K562 (cell line): ENCODE measurements around the gene ZSWIM4. TPM values are rescaled to one million over a fixed set of nuclear protein-coding genes. Genes with fewer than 3 reads are reported as not detected.
A peak's percentile ranks its signal among the peaks of the same experiment; 100 is the strongest.

Source experiments
- BRD4 ChIP-seq: fragments of 200-600 bp; sonication (generic); IDR thresholded peaks from 2 replicates; pipeline ENCODE4 v1.6.1; 2017; ENCODE audit warnings: inconsistent platforms
- KDM1A ChIP-seq, 2 experiments: fragments of 450-650 bp; IDR thresholded peaks; 2 replicates each; pipeline ENCODE4 v1.6.1; 2016; ENCODE audit warnings: mild to moderate bottlenecking in 2 of 2
- KLF16 ChIP-seq: IDR thresholded peaks from 2 replicates; pipeline ENCODE4 v1.6.1; 2016; ENCODE audit warnings: antibody characterized with exemption
- NFIC ChIP-seq: fragments of 450-650 bp; IDR thresholded peaks from 2 replicates; pipeline ENCODE4 v1.6.1; 2017; ENCODE audit warnings: mild to moderate bottlenecking, inconsistent platforms
- PHB2 ChIP-seq: fragments of 450-650 bp; IDR thresholded peaks from 2 replicates; pipeline ENCODE4 v1.6.1; 2017; ENCODE audit warnings: low read depth
- SMARCA4 ChIP-seq: fragments of 450-650 bp; IDR thresholded peaks from 2 replicates; pipeline ENCODE4 v1.6.1; 2016
- SUPT5H ChIP-seq: fragments of 450-650 bp; IDR thresholded peaks from 2 replicates; pipeline ENCODE4 v1.6.1; 2016
- ZC3H8 ChIP-seq: fragments of 450-650 bp; IDR thresholded peaks from 2 replicates; pipeline ENCODE4 v1.6.1; 2017
- ZNF165 ChIP-seq: fragments of 250-450 bp; sonication (Bioruptor Pico); IDR thresholded peaks from 2 replicates; pipeline ENCODE4 v1.4.0; 2020; ENCODE audit warnings: borderline replicate concordance
- ZNF347 ChIP-seq: fragments of 450-650 bp; formaldehyde crosslinking; IDR thresholded peaks from 2 replicates; pipeline ENCODE4 v1.4.0; 2020; ENCODE audit warnings: low read depth, mild to moderate bottlenecking, moderate library complexity
- polyA plus RNA-seq, 8 experiments: library from polyadenylated mRNA; depleted of rRNA in 4 of 8; stranded (reverse) in 5 of 8; unstranded in 3 of 8; fragments of >200 nt; fragmentation: Nextera tagmentation in 2 of 8; fragmentation: Illumina TruSeq in 1 of 8; extraction: Ambion mirVana in 2 of 8; extraction: Trizol in 1 of 8; gene quantifications; 2 replicates each; pipeline versions ENCODE4 v1.2.1 to v1.2.3, GENCODE V29; 2011 to 2014; ENCODE audit warnings: inconsistent platforms in 1 of 8, missing spikeins in 1 of 8
- total RNA-seq, 7 experiments: library from RNA; depleted of rRNA in 6 of 7; stranded (reverse); fragments of >200 nt in 6 of 7; fragmentation: Illumina TruSeq in 2 of 7; extraction: Trizol in 2 of 7; gene quantifications; 2 replicates each; pipeline versions ENCODE4 v1.2.1 to v1.2.3, GENCODE V29; 2011 to 2021; ENCODE audit warnings: low replicate concordance in 1 of 7
- TF ChIP-seq, protein P1 (sequence below): fragments of 200-600 bp; sonication (generic); IDR thresholded peaks from one replicate; pipeline ENCODE4 v1.6.1; 2012; ENCODE audit warnings: mild to moderate bottlenecking, low read depth, low read length, inconsistent platforms
- TF ChIP-seq, protein P2 (sequence below): sonication (generic); formaldehyde crosslinking; IDR thresholded peaks from 2 replicates; pipeline ENCODE4 v1.5.0; 2020; ENCODE audit warnings: missing genetic modification reagents
- TF ChIP-seq, protein P3 (sequence below): fragments of 450-650 bp; formaldehyde crosslinking; IDR thresholded peaks from 2 replicates; pipeline ENCODE4 v1.4.0; 2022; ENCODE audit warnings: missing genetic modification characterization
- TF ChIP-seq, protein P4 (sequence below): fragments of 450-650 bp; formaldehyde crosslinking; conservative IDR thresholded peaks from 2 replicates; pipeline ENCODE4 v1.4.0; 2022; ENCODE audit warnings: mild to moderate bottlenecking, missing genetic modification characterization

The ZSWIM4 gene
- total and polyA plus RNA-seq, 9 of the 15 experiments (the other 6 are each of a cell fraction or from before 2014, with no cell fraction given), result 0.25 to 3.7 (median 0.79) TPM; not detected in 2

DNA sequence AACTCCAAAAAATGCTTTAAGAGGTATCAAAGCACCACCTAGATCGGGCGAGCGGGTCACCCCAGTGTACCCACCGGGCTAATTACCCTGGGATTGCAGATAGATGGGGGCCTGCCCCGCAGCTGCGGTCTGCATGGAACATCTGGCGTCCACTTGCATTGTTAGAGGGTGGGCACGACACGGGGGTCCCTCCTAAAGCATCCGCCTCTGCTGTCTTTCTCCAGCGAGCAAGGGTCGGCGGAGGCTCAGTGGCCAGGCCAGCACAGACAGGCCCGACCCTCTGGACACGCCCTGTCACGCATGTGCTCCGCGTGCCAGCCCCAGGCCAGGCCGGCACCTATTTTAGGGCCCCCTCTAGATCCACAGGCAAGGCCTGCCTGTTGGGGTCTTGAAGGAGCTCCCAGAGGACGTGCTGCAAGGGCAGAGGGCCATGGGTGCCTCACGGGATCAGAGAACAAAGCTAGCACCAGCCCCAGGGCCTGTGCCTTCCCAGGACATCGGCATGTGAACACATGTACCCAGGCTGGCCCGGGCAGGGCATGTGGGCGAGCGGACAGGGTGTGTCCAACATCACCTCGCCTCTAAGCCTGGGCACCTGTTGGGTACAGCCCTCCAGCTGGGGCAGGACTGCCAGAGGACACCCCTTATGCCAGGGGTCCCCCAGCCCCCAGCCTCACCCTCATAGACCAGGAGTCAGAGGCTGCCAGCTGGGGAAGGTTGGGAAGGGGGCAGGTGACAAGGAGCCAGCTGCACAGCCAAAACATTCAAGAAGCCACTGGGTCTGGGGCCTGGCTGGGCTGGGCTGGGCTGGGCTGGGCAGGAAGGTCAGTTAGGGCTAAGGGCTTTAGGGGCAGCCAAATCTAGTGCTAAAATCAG lies 46.1 kb downstream of the ZSWIM4 start (continued):
- TF ChIP-seq, protein P1, sequence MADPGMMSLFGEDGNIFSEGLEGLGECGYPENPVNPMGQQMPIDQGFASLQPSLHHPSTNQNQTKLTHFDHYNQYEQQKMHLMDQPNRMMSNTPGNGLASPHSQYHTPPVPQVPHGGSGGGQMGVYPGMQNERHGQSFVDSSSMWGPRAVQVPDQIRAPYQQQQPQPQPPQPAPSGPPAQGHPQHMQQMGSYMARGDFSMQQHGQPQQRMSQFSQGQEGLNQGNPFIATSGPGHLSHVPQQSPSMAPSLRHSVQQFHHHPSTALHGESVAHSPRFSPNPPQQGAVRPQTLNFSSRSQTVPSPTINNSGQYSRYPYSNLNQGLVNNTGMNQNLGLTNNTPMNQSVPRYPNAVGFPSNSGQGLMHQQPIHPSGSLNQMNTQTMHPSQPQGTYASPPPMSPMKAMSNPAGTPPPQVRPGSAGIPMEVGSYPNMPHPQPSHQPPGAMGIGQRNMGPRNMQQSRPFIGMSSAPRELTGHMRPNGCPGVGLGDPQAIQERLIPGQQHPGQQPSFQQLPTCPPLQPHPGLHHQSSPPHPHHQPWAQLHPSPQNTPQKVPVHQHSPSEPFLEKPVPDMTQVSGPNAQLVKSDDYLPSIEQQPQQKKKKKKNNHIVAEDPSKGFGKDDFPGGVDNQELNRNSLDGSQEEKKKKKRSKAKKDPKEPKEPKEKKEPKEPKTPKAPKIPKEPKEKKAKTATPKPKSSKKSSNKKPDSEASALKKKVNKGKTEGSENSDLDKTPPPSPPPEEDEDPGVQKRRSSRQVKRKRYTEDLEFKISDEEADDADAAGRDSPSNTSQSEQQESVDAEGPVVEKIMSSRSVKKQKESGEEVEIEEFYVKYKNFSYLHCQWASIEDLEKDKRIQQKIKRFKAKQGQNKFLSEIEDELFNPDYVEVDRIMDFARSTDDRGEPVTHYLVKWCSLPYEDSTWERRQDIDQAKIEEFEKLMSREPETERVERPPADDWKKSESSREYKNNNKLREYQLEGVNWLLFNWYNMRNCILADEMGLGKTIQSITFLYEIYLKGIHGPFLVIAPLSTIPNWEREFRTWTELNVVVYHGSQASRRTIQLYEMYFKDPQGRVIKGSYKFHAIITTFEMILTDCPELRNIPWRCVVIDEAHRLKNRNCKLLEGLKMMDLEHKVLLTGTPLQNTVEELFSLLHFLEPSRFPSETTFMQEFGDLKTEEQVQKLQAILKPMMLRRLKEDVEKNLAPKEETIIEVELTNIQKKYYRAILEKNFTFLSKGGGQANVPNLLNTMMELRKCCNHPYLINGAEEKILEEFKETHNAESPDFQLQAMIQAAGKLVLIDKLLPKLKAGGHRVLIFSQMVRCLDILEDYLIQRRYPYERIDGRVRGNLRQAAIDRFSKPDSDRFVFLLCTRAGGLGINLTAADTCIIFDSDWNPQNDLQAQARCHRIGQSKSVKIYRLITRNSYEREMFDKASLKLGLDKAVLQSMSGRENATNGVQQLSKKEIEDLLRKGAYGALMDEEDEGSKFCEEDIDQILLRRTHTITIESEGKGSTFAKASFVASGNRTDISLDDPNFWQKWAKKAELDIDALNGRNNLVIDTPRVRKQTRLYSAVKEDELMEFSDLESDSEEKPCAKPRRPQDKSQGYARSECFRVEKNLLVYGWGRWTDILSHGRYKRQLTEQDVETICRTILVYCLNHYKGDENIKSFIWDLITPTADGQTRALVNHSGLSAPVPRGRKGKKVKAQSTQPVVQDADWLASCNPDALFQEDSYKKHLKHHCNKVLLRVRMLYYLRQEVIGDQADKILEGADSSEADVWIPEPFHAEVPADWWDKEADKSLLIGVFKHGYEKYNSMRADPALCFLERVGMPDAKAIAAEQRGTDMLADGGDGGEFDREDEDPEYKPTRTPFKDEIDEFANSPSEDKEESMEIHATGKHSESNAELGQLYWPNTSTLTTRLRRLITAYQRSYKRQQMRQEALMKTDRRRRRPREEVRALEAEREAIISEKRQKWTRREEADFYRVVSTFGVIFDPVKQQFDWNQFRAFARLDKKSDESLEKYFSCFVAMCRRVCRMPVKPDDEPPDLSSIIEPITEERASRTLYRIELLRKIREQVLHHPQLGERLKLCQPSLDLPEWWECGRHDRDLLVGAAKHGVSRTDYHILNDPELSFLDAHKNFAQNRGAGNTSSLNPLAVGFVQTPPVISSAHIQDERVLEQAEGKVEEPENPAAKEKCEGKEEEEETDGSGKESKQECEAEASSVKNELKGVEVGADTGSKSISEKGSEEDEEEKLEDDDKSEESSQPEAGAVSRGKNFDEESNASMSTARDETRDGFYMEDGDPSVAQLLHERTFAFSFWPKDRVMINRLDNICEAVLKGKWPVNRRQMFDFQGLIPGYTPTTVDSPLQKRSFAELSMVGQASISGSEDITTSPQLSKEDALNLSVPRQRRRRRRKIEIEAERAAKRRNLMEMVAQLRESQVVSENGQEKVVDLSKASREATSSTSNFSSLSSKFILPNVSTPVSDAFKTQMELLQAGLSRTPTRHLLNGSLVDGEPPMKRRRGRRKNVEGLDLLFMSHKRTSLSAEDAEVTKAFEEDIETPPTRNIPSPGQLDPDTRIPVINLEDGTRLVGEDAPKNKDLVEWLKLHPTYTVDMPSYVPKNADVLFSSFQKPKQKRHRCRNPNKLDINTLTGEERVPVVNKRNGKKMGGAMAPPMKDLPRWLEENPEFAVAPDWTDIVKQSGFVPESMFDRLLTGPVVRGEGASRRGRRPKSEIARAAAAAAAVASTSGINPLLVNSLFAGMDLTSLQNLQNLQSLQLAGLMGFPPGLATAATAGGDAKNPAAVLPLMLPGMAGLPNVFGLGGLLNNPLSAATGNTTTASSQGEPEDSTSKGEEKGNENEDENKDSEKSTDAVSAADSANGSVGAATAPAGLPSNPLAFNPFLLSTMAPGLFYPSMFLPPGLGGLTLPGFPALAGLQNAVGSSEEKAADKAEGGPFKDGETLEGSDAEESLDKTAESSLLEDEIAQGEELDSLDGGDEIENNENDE, result peak; percentile 50
- TF ChIP-seq KDM1A (IDR thresholded peaks at IDR 0.05) (no peak), SUPT5H (peak; percentile 29; the same call in 1 of the 2 replicates), ZNF165 (CRISPR knock-in tag) (no peak), NFIC (no peak), ZC3H8 (no peak), SMARCA4 (no peak), KLF16 (no peak), PHB2 (no peak), ZNF347 (CRISPR knock-in tag) (no peak), BRD4 (no peak)
- TF ChIP-seq, protein P2, sequence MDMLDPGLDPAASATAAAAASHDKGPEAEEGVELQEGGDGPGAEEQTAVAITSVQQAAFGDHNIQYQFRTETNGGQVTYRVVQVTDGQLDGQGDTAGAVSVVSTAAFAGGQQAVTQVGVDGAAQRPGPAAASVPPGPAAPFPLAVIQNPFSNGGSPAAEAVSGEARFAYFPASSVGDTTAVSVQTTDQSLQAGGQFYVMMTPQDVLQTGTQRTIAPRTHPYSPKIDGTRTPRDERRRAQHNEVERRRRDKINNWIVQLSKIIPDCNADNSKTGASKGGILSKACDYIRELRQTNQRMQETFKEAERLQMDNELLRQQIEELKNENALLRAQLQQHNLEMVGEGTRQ (CRISPR knock-in tag), result no peak
- TF ChIP-seq, protein P3, sequence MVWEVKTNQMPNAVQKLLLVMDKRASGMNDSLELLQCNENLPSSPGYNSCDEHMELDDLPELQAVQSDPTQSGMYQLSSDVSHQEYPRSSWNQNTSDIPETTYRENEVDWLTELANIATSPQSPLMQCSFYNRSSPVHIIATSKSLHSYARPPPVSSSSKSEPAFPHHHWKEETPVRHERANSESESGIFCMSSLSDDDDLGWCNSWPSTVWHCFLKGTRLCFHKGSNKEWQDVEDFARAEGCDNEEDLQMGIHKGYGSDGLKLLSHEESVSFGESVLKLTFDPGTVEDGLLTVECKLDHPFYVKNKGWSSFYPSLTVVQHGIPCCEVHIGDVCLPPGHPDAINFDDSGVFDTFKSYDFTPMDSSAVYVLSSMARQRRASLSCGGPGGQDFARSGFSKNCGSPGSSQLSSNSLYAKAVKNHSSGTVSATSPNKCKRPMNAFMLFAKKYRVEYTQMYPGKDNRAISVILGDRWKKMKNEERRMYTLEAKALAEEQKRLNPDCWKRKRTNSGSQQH (CRISPR knock-in tag), result no peak
- TF ChIP-seq, protein P4, sequence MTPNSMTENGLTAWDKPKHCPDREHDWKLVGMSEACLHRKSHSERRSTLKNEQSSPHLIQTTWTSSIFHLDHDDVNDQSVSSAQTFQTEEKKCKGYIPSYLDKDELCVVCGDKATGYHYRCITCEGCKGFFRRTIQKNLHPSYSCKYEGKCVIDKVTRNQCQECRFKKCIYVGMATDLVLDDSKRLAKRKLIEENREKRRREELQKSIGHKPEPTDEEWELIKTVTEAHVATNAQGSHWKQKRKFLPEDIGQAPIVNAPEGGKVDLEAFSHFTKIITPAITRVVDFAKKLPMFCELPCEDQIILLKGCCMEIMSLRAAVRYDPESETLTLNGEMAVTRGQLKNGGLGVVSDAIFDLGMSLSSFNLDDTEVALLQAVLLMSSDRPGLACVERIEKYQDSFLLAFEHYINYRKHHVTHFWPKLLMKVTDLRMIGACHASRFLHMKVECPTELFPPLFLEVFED (CRISPR knock-in tag), result no peak
